ENCODE measurements around the gene TAS2R9. TPM values are rescaled to one million over a fixed set of nuclear protein-coding genes. Genes with fewer than 3 reads are reported as not detected.
"Not testable (repeated sequence)": the region's sequence is repeated elsewhere in the genome, so short reads cannot be mapped to it uniquely, and the experiment has no call there.

Gene TAS2R9
- total RNA-seq, 1 donor from 2014 or later, result not detected

- H3K27ac ChIP-seq, result no peak overlapping the region
- DNase-seq, result no peak
- TF ChIP-seq, protein P1, sequence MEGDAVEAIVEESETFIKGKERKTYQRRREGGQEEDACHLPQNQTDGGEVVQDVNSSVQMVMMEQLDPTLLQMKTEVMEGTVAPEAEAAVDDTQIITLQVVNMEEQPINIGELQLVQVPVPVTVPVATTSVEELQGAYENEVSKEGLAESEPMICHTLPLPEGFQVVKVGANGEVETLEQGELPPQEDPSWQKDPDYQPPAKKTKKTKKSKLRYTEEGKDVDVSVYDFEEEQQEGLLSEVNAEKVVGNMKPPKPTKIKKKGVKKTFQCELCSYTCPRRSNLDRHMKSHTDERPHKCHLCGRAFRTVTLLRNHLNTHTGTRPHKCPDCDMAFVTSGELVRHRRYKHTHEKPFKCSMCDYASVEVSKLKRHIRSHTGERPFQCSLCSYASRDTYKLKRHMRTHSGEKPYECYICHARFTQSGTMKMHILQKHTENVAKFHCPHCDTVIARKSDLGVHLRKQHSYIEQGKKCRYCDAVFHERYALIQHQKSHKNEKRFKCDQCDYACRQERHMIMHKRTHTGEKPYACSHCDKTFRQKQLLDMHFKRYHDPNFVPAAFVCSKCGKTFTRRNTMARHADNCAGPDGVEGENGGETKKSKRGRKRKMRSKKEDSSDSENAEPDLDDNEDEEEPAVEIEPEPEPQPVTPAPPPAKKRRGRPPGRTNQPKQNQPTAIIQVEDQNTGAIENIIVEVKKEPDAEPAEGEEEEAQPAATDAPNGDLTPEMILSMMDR (IDR thresholded peaks at IDR 0.05), result no peak
- intact Hi-C loops (cut with DNase I), result no loop called here
- H3K9me3 ChIP-seq, result no peaks in the 10 kb centered on the region
- H3K36me3 ChIP-seq, result no peaks in the 10 kb centered on the region
- no peaks in the 10 kb centered on the region for H3K27me3 ChIP-seq
- H3K4me1 ChIP-seq, result no peaks in the 10 kb centered on the region
- ATAC-seq, result no peak
- no peak overlapping the region for H3K4me3 ChIP-seq
These were observed 2.0 kb upstream of the TAS2R9 start for GRCh38 chr12:10811883-10812536.

GRCh38 chr12:10807186-10807585 is 2.8 kb downstream of the TAS2R9 start, which contains the start of gene TAS2R8:
TSS of gene TAS2R8 (minus strand) at chr12:10807286. CDS start at chr12:10806980, 306 bp downstream.
- DNase-seq (no peak), ATAC-seq (no peak)
- intact Hi-C loops (cut with DNase I), result no loop called here
- no peak within 1 kb of the TSS for H3K27ac ChIP-seq
- TF ChIP-seq, protein P1 (IDR thresholded peaks at IDR 0.05), result no peak
- H3K4me1 ChIP-seq, result no peaks in the 10 kb centered on the region
- no peaks in the 10 kb centered on the region for H3K9me3 ChIP-seq
- no peaks in the 10 kb centered on the region for H3K36me3 ChIP-seq
- H3K27me3 ChIP-seq, result no peaks in the 10 kb centered on the region
- no peak within 1 kb of the TSS for H3K4me3 ChIP-seq

GRCh38 chr12:10802587-10802986 is 7.4 kb downstream of the TAS2R9 start, which contains the start of gene TAS2R7:
TSS of gene TAS2R7 (minus strand) at chr12:10802627. CDS start at chr12:10802570, 57 bp downstream.
- Histone ChIP-seq H3K27me3 (no peaks in the 10 kb centered on the region), H3K27ac (no peak within 1 kb of the TSS), H3K4me3 (no peak within 1 kb of the TSS), H3K9me3 (no peaks in the 10 kb centered on the region), H3K36me3 (no peaks in the 10 kb centered on the region), H3K4me1 (no peaks in the 10 kb centered on the region)
- ATAC-seq, result no peak
- intact Hi-C loops (cut with DNase I), result no loop called here
- no peak for DNase-seq
- TF ChIP-seq, protein P1 (IDR thresholded peaks at IDR 0.05), result no peak

- no peak for DNase-seq
- H3K4me3 ChIP-seq, result no peak overlapping the region
- no peaks in the 10 kb centered on the region for H3K9me3 ChIP-seq
- no peaks in the 10 kb centered on the region for H3K36me3 ChIP-seq
- ATAC-seq, result no peak
- no peaks in the 10 kb centered on the region for H3K4me1 ChIP-seq
- no peaks in the 10 kb centered on the region for H3K27me3 ChIP-seq
- no peak overlapping the region for H3K27ac ChIP-seq
- intact Hi-C loops (cut with DNase I), result no loop called here
- TF ChIP-seq, protein P1 (IDR thresholded peaks at IDR 0.05), result no peak
These were observed 8.2 kb downstream of the TAS2R9 start for GRCh38 chr12:10801741-10802140.

- DNase-seq, result no peak
These were observed 15.7 kb downstream of the TAS2R9 start for GRCh38 chr12:10794222-10794621.

GRCh38 chr12:10791769-10792168 is 18.2 kb downstream of the TAS2R9 start:
- intact Hi-C loops (cut with DNase I); DNase-seq; H3K36me3 ChIP-seq; H3K27ac ChIP-seq; H3K9me3 ChIP-seq; H3K27me3 ChIP-seq; H3K4me3 ChIP-seq; ATAC-seq; H3K4me1 ChIP-seq: not testable (repeated sequence)

More at GRCh38 chr12:10794222-10794621, 15.7 kb downstream of the TAS2R9 start:
- TF ChIP-seq, protein P1 (IDR thresholded peaks at IDR 0.05), result no peak
- H3K36me3 ChIP-seq, result no peaks in the 10 kb centered on the region
- no peaks in the 10 kb centered on the region for H3K27me3 ChIP-seq
- ATAC-seq, result no peak
- H3K4me1 ChIP-seq, result no peaks in the 10 kb centered on the region
- H3K27ac ChIP-seq, result no peak overlapping the region
- no peaks in the 10 kb centered on the region for H3K9me3 ChIP-seq
- intact Hi-C loops (cut with DNase I), result no loop called here
- no peak overlapping the region for H3K4me3 ChIP-seq

Measured in upper lobe of right lung (tissue), 1 donor.